Left colon (tissue), 2 donors: Measurements from ENCODE around the gene HPGDS. TPM values are rescaled to one million over a fixed set of nuclear protein-coding genes. Genes with fewer than 3 reads are reported as not detected.
"Not testable (repeated sequence)": the region's sequence is repeated elsewhere in the genome, so short reads cannot be mapped to it uniquely, and the experiment has no call there.

Source experiments
- ATAC-seq: fragments of 200-7000 bp; cut with Tn5 transposase; one replicate; pipeline ENCODE4 v1.9.1; 2020; ENCODE audit warnings: mild to moderate bottlenecking, moderate library complexity
- DNase-seq, 2 donors: peaks; one replicate each; pipeline ENCODE4 v3.0.0-alpha.2; 2020
- intact Hi-C, 2 donors: fragments of 100-400 bp; cut with DNase I in 1 of 2; cut with micrococcal nuclease in 1 of 2; formaldehyde crosslinking; loops; one replicate each; pipeline versions ENCODE4 v1.11.2 to v1.14.0; 2022; cut with DNase I, micrococcal nuclease
- long read RNA-seq: library from polyadenylated mRNA; unstranded; transcript quantifications from one replicate; pipeline ENCODE4 v2.0.0, GENCODE V29; 2021
- total RNA-seq, 2 donors: library from RNA; stranded (reverse); fragmentation: NEBNext Ultra II Directional; extraction: Animal tissue kit (Norgen Biotek cat#: 25700); gene quantifications; one replicate each; pipeline ENCODE4 v1.2.1, GENCODE V29; 2021
- donor health status: DM: no; HTN: no; CAD: no.
- donor health status: DM: yes; HTN: yes; CAD: no.

HPGDS gene
- 1 to 10 TPM; 2.9 to 3.3 TPM for total RNA-seq
- long read RNA-seq, partial matches to known transcripts: 0 of 1 reads
- long read RNA-seq, other reads (novel, unspliced or antisense): 1 of 1 reads

DNA sequence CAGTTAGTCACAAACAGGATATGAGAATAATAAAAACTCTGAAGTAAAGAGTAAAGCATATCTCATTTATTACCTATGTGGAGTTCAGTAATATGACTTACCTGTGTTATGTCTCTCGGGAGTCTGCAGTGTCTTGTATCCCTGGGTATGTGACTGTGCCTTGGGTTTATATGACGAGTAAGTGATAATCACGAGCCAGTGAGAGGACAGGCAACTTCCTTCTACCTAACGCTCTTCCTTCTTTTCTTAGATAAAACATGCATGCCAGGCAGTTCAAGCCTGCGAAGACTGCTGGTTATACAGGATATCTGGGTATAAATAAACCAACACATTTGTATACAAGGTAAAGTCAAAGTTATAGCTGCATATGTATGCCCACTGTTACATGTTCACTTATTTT lies at the start of gene HPGDS:
TSS of gene HPGDS (minus strand) at position 143 of the 400 bp plus-strand sequence. CDS start 8,207 bp downstream, outside the sequence.
- ATAC-seq (no peak), DNase-seq (no peak)
- intact Hi-C loops: no loop called here

DNA sequence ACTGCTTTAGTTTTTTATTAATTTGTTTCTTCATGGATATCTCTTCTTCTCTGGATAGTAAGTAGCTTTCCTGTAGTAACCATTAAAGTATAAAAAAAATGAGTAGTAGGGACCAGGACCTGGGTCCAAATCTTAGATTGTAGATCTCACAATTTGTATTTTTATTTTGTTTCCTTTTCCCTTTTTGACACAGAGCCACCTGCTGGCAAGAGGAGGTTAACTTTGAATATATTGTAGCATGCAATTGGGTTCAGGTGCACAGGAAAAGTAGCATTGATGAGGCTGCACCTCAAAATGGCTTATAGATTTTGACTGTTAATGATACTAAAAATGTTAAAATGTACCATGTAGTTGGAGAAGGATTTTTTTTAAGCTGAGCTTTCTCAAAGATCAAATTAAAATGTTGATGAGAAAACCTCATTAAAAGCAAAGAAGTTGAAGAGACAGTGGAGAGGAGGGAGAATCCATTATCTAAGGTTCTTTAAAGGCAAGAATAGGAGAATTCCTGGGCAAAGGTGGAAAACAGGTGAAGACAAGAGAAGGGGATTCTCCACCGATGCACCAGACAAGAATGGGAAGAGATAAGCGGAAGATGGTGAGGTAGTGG lies 48.3 kb upstream of the HPGDS start:
- DNase-seq: peak in 1 of 2 donors; percentile 38
- intact Hi-C loops: no loop called here
- ATAC-seq: peak; percentile 34

GRCh38 chr4:94389595-94390267 lies 47.1 kb upstream of the HPGDS start:
- DNase-seq: no peak
- intact Hi-C loops: no loop called here
- ATAC-seq: no peak

- DNase-seq, ATAC-seq, intact Hi-C loops: not testable (repeated sequence)
These were observed 45.3 kb upstream of the HPGDS start for GRCh38 chr4:94387965-94388364.

- ATAC-seq, intact Hi-C loops, DNase-seq: not testable (repeated sequence)
These were observed 42.8 kb upstream of the HPGDS start for GRCh38 chr4:94385452-94385851.

GRCh38 chr4:94382891-94383290 lies 40.3 kb upstream of the HPGDS start:
- intact Hi-C loops, ATAC-seq, DNase-seq: not testable (repeated sequence)

- no peak for DNase-seq
- intact Hi-C loops: no loop called here
- ATAC-seq: no peak
These were observed 35.4 kb upstream of the HPGDS start for GRCh38 chr4:94378047-94378446.

GRCh38 chr4:94377294-94377693 lies 34.7 kb upstream of the HPGDS start:
- intact Hi-C loops: no loop called here
- no peak for DNase-seq
- no peak for ATAC-seq

- ATAC-seq: no peak
These were observed 32.7 kb upstream of the HPGDS start for GRCh38 chr4:94375364-94375763.

GRCh38 chr4:94373752-94374151 lies 31.1 kb upstream of the HPGDS start:
- ATAC-seq: no peak
- DNase-seq: no peak
- intact Hi-C loops: no loop called here

More at GRCh38 chr4:94375364-94375763, 32.7 kb upstream of the HPGDS start:
- intact Hi-C loops: no loop called here
- no peak for DNase-seq

DNA sequence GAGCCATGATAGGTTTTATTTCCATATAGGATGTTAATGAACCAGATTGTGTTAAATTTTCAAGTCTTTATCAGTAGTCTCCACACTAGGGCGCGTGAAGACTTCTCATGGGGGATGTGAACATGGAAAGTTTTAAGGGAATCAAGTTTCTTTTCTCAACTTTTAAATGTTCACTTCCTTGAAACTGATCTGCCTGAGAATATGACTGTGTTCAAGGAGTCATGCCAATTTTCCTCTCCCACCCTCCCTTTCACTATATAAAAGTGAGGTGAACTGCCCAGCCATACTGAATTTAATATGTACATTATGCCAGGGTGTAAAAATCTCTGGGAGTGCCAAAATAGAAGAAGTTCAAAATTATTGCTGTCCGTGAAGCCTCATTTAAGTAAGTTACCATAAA lies 30.4 kb upstream of the HPGDS start:
- intact Hi-C loops: no loop called here
- ATAC-seq: peak; percentile 27

DNA sequence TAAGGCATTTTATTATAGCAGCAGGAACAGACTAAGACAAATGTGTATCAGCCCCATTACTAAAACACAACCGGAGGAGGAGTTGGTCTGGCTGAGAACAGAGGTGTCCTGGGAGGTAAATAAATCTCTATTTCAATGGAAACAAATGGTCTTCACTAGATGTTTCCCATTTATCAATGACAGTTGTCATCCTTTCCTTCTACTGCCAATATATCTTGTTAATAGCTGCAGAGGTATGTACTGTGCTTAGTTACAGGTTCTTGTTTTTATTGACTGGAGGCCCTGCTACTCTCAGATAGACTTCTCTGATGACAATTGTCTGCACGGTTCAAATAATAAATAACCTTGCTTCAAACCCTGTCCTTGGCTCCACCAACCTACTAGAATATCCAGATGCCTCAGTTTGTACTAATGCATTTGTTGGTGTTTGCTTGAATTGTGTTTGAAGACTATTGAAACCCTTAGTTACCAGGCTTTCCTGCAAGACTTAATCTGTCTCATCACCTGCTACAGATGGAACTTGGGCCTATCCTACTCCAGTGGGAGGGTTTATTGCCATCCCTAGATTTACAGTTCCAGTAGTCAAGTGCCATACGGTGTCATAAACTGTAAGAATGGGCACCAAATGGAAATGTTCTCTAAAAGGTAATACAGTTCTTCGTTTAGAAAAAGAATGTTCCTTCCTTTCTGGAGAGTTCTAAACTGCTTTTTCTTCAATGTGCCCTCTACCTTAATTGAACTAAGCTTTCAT lies 29.8 kb upstream of the HPGDS start:
- DNase-seq: no peak
- intact Hi-C loops: no loop called here
- peak; percentile 85 for ATAC-seq

More for the DNA sequence above, 30.4 kb upstream of the HPGDS start:
- DNase-seq: no peak

DNA sequence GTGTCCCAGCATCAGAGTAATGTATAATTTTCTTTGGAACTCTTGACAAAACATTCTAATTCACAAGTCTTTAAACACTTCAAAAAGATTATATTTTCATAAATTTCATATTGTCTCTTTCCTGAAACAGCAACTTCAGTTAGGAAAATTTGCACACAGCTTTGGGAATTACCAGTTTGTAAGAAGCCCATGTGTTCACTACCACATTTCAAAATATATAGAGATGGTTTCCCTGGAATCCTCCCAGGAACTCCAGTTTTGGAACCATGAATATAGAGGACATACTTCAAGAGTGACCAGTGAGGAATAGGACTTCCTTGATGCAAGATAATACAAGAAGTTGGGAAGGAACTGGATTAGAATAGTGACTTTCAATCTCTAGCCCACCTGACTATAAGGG lies 28.7 kb upstream of the HPGDS start:
- intact Hi-C loops: no loop called here
- DNase-seq (no peak), ATAC-seq (no peak)

DNA sequence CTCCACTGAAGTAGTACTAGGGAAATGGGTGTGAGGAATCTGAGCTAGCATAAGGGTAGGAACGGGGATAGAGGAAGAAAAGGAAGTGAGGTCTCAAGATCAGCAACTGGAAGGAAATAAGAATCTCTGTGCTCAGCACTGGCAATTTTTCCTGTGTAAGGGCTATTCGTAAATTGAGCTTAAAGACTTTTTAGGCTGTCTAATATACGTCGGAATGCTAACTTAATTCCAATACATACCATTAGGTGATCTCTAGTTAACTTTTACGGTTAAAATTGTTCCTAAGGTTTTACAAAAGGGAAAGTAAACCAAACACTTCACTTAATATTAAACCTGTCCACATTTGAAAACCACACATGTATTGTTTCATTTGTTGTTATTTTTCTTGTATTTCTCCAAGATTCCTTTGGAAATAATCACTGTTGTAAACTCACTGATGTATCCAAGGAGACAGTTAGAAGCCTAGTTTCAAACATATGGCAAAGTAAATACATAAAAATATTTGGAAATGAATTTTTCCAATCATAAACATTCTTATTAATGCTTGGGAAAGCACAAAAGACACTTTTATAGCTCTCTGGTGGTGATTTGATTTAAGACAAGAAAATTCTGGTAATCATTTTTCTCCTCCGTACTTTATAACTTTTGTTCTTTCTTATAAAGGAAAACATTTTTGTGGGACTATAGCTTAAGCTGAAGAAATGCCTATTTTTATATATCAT lies 28.1 kb upstream of the HPGDS start:
- intact Hi-C loops: no loop called here
- ATAC-seq (no peak), DNase-seq (no peak)

DNA sequence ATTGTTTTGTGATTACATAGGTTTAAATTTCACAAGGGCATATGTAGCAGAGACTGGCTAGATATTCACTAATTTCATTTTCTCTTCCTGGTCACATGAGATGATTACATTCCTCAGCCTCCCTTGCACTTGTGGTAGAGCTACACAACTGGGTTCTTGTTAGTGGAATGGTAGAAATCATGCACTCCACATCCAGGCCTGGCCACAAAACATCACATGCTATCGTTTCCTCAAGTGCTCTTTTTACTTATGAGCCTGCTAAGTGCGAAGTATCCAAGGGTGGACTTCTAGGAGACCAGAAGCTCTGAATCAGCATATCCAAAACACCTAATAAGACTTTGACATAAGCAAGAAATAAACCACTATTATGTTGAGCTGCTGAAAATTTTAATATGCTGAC lies 26.4 kb upstream of the HPGDS start:
- no peak for DNase-seq
- ATAC-seq: no peak
- intact Hi-C loops: no loop called here

- intact Hi-C loops: no loop called here
- DNase-seq: no peak
- no peak for ATAC-seq
These were observed 25.8 kb upstream of the HPGDS start for GRCh38 chr4:94368459-94368858.

DNA sequence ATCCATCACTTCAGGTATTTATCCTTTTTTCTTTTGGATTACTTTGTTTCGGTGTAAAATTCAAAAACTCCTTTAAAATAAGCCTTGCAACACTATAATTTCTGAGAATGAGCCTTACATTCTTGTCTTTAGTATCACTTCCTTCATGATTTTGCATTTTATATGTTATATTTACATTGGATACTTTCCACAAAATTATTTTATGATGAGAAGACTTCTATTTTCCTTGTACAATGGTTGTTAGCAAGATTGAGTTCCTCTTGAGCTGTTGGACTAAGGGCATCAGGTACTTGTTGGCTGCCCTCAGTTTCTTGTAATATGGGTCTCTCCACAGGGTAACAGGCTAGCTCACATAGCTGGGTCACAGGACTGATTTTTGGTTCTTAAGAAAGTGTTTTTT lies 22.7 kb upstream of the HPGDS start:
- DNase-seq (no peak), ATAC-seq (no peak)
- intact Hi-C loops: no loop called here

DNA sequence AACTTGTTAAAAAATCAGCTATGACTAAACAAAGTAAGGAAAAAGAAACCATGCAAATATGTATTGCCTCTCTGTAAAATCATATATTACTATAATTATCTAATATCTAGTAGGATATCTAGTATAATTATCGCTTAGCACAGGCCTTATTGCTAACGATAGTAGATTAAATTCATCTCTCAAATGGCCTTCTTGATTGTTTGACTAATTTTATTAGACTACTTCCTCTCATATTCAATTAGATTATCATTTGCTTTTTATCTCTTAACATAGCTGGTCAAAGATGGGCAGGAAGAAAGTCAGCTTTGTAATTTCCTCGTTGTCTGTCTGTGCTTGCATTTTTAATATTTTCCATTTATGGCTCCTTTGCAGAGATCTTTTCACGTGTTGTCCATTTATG lies 21.9 kb upstream of the HPGDS start:
- DNase-seq (no peak), ATAC-seq (no peak)
- intact Hi-C loops: no loop called here

DNA sequence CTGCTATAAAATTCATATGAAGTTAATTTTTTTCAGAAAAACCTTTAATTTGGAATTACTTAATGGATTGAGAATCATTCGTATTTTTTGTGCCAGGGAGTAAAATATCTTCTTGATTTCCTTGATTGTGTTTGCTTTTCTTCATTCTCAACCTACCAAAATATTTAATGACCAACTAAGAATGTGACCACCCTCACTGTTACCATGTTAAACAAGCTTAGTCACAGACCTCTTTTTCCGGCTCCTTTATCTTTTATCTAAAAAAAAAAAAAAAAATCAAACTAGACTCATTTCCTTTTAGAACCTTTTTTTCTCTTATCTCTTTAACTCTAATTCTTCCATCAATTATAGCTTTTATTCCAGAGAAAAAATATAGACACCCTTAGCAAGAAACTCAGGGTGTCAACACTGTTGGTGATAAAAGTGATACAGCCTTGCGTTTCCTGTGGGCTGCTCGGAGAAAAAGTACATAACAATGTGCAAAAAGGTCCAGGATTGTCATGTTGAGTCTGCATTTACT lies 20.6 kb upstream of the HPGDS start:
- ATAC-seq (no peak), DNase-seq (no peak)
- intact Hi-C loops: no loop called here
